Stimulated activated CD4-positive, alpha-beta T cell treated with anti-CD3 and anti-CD28 coated beads, Interleukin-12 subunit alpha, Interleukin-12 subunit beta, amount 100 ng/mL, for 4 hours (primary cell): ENCODE measurements around the gene SEC23A.
"Not testable (repeated sequence)": the region's sequence is repeated elsewhere in the genome, so short reads cannot be mapped to it uniquely, and the experiment has no call there.

Experiments used
- DNase-seq: peaks from one replicate; pipeline ENCODE4 v3.0.0-alpha.2; 2020

SEC23A gene

DNA sequence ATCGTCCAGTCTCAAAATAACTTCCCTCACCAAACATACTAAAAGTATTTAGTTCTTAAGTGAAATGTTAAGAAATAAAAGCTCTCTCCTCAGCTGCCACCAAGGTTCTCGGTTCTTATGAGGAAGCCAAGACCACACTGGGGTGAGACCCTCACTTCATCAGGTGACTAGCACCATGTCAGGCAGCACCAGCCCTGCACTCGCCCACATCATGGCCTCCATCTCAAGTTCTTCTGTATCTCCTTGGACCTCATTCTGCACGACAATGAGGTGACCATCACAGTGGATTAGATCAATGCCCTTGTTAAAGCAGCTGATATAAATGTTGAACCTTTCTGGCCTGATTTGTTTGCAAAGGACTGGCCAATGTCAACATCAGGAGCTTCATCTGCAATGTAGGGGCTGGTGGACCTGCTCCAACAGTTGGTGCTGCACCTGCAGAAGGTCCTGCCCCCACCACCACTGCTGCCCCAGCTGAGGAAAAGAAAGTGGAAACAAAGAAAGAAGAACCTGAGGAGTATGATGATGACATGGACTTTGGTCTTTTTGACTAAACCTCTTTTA lies 12.4 kb downstream of the SEC23A start:
- no peak for DNase-seq

DNA sequence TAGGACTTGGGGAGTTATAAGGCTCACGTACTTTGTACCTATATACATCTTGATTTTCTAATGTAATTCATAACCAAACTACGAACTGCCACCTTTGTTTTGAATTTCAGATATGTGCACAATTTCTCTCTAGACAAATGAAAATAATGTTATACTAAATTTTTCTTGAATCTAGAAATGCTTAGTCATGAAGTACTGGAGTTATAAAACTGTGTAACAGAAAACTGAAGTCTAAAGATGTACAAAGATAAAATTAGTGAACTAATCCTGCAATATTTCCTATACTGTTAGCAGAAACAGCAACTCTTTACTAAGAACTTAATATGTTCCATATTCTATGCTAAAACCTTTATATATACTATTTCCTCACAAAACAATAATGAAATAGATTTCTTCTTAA lies 15.5 kb downstream of the SEC23A start:
- DNase-seq = no peak

DNA sequence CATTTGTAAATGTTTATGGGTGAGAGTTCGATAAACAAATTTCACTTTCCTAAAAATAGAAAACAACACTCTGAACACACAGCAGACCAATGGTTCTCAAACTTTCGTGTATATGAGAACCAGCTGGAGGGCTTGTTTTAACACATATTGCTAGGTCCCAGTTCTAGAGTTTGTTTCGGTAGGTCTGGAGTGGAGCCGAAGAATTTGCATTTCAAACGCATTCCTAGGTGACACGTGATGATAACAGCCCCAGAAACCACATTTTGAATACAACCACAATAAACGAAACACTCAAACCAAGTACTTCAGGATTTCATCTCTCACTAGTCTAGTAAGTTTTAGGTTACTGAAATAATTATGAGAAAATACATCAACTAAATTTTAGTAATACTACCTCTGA lies 17.1 kb downstream of the SEC23A start:
- DNase-seq = no peak

DNA sequence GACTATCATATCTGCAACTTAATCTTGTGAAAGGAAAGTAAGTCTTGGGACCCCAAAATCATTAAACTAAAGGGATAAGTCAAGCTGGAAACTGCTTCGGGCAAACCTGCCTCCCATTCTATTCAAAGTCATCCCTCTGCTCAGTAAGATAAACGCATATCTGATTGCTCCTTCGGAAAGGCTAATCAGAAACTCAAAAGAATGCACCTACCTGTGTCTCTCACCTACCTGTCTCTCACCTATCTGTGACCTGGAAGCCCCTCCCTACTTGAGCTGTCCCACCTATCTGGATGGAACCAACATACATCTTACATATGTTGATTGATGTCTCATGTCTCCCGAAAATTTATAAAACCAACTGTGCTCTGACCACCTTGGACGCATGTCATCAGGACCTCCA lies 19.9 kb downstream of the SEC23A start:
- no peak for DNase-seq

- DNase-seq = no peak
These were observed 22.1 kb downstream of the SEC23A start for GRCh38 chr14:39080886-39081285.

GRCh38 chr14:39071096-39071495 lies 31.9 kb downstream of the SEC23A start:
- no peak for DNase-seq

DNA sequence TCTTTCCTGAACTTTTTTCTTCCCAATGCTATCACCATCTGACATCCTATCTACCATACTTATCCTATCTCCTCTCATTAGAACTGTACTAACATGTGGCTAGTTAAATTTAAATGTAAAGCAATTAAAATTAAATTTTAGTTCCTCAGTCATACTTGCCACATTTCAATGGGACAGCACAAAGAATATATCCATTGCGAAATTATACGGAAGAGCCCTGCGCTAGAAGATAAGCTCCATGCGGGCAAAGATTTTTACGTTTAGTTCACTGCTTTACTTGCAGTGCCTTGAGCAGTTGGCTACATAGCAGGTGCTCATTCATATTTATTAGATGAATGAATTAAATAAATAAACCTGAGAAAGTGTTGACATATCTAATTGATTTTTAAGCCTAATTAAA lies 33.1 kb downstream of the SEC23A start:
- no peak for DNase-seq

GRCh38 chr14:39069169-39069805 lies 33.7 kb downstream of the SEC23A start:
- not testable (repeated sequence) for DNase-seq

DNA sequence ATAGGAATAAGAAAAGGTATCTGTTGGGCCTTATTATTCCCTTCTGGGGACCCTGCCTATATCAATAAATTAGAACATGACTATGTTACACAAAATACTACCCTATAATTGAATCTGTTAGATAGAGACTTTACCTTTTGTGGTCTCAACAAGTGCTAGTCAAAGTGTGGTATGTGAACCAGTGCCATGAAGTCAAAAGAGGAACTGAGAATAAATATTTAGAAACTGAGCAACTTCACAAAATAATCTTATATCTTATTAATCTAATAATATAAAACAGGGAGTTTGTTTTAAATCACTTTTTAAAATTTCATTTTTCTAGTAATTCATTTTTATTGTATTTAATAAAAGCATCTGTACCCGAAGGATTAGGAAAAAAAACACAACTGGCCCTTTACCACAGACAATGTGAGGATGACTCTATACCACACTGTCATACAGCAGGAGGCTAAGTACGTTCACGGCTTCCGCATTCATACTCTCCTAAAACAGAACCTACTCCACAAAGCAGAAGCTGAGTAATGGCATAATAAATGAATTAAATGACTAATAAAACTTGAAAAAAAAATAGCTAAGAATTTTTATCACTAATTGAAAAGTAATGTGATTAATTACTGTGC lies 42.1 kb downstream of the SEC23A start:
- no peak for DNase-seq

DNA sequence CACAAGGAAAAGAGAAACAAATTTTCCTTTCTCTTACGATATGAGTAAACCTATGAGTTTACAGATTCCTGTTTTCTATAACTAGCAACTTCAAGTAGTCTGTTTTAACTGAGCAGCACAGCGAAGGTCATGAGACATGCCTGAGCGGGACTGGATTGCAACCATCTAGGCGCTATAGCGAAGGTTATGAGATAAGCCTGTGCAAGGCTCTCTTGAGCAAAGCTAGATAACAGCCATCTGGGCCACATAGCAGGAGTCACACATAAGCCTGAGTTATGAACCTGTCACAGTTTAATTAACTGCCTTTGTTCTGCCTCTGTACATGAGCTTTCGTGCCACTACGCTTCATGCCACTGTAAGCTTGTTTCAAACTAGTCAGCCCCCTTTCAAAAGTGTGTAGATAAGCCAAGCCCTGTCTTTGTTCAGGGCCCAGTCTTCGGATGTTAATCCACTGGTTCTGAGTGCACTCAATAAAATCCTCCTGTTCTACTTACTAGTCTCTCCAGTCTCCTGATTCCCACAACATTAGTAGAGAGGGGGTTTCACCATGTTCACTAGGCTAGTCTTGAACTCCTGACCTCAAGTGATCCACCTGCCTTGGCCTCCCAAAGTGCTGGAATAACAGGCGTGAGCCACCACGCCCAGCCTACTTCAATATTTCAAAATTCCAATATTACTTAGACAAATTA lies 47.1 kb downstream of the SEC23A start:
- no peak for DNase-seq

DNA sequence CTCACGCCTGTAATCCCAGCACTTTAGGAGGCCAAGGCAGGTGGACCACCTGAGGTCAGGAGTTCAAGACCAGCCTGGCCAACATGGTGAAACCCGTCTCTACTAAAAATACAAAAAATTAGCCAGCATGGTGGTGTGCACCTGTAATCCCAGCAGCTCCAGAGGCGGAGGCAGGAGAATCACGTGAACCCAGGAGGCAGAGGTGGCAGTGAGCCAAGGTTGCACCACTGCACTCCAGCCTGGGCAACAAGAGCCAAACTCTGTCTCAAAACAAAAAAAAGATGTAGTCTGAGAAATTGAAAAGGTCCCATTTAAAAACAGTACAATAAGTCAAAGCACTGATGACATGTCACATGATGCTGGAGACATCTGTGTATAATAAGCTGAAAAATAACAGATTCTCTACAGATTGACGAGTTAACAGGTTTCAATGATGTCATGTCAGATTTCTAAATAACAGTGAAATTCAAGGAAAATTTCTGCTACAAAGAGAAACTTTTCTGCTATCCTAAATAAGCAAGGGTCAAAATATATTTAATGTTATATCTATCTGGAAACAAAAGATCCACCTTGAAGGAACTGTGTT lies 50.1 kb downstream of the SEC23A start:
- not testable (repeated sequence) for DNase-seq

DNA sequence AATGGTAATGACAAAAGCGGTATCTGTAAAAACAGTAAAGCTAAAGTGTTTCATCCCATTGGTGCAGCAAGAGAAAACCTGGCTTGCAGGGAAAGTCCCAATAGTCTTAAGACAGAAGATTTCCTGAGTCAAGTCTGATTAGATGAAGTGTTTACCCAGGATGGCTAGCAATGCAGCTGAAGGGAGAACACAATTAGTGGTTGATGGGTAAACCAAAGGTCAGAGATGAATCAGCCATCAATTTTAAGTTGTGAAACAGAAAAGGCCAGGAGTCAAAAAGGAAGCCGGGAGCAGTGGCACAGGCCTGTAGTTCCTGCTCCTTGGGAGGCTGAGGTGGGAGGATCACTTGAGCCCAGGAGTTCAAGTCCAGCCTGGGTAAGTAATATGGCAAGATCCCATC lies 52.6 kb downstream of the SEC23A start:
- DNase-seq = no peak

DNA sequence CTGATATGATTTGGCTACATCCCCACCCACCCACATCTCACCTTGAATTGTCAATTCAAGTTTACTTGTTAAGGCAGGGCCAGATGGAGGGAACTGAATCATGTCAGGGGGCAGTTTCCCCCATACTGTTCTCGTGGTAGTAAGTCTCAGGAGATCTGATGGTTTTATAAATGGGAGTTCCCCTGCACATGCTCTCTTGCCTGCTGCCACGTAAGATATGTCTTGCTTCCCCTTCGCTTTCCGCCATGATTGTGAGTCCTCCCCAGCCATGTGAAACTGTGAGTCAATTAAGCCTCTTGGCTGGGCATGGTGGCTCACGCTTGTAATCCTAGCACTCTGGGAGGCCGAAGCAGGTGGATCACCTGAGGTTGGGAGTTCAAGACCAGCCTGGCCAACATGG lies 57.1 kb downstream of the SEC23A start:
- DNase-seq = not testable (repeated sequence)

DNA sequence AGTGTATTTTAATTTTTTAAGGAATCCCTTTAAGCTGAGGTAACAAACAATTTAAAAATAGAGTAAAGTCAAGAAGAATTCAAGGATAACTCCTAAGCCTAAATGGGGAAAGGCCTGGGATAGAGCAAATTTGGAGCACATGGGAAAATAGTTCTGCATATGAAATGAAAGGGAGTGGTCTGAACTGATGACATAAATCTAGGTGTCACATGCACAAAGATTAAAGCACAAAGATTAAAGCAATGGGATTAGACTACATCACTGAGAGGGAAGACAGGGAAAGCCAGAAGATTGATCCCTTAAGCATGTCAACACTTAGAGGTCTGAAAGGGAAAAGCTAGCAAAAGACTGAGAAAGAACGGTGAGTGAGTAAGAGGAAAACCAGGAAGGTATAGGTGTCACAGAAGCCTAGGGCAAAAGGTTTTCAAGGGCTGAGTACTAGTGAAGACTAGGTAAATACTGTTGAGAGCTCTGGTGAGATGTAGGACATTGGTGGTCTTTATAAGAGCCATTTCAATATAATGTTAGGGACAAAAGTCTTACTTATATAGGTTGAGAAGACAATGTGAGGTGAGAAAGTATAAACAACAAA lies 59.6 kb downstream of the SEC23A start:
- no peak for DNase-seq

DNA sequence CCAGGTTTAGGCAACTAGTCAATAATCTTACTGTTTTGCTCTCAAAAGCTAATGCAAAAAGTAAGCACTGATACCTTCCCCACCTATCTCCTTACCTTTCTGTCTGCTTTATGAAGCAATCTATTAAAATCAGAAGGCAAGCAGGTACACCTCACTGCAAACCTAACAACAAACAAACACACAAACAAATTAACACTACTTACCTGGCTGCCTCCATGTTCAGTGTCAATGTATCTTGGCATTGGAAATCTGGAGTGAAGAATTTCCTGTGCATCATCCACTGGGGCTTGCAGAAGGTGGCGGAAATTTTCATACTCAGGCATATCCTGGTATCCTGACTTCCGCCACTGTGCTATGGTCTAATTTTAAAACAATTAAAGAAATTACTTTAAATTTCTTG lies 62.5 kb downstream of the SEC23A start:
- DNase-seq = no peak

DNA sequence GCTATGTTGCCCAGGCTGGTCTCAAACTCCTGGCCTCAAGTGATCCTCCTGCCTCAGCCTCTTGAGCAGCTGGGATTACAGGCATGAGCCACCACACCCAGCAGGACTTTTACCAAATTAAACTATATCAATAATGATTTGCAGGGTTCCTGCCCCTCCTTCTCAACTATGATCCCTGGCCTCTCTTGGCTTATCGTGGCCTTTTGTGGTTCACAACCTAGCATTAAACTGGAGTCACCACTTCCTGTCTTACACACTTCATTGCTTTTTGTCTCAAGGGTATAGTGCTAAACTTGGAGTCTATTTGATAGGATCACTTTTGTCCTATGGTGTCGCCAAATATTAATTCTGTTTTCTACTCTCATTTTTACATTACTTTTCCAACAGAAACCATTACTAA lies 64.5 kb downstream of the SEC23A start:
- no peak for DNase-seq

GRCh38 chr14:39036760-39037159 lies 66.3 kb downstream of the SEC23A start:
- no peak for DNase-seq

DNA sequence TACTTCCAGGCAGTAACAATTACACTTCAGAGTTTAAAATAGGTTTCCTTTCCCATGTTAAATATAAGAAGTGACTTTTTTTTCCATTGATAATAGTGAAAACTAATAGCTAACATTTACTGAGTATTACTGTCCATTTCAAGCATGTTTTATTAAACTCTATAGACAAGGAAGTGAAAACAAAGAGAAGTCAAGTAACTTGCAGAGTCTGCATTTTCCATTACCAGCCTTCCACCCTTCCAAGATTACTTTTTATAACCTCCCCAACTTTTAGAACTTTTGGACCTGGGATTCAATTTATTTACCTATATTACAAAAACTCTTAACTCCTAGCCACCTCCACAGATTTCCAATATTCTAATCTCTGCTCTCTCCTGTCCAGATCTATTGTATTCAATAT lies 67.7 kb downstream of the SEC23A start:
- DNase-seq = no peak

- no peak for DNase-seq
These were observed 68.3 kb downstream of the SEC23A start for GRCh38 chr14:39034481-39035296.

DNA sequence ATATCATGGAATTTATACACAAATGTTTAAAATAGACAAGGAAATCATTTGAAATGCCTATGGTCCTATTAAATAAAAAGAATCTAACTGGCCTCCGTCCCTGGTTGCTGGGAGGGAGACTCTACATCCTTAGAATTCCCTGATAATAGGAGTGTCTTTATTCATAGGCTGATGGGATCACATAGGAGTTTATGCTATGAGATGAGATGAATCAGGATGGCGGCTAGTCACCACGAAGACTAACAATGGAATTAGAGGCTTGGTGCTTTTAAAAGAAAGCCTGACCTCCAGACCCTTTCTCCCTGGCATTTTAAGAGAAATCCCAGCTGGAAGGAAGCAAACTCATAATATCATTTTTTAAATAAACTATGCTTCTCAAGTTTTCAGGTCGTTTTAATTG lies 69.7 kb downstream of the SEC23A start:
- no peak for DNase-seq

DNA sequence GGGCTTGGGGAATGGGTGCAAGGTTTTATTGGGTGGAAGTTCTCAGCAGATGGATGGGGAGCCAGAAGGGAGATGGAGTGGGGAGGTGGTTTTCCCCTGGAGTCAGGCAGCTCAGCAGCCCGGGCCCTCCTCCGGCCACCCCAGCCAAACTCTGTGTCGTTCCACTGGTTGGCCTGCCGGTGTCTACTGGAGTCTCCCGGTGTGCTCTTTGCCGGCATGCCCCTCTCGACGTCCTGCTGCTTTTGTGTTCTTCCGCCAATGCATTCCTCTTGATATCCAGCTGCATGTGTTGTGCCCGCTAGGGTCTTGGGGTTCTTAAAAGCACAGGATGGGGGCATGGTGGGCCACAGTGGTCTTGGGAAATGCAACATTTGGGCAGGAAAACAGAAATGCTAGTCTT lies 72.8 kb downstream of the SEC23A start:
- DNase-seq = no peak

DNA sequence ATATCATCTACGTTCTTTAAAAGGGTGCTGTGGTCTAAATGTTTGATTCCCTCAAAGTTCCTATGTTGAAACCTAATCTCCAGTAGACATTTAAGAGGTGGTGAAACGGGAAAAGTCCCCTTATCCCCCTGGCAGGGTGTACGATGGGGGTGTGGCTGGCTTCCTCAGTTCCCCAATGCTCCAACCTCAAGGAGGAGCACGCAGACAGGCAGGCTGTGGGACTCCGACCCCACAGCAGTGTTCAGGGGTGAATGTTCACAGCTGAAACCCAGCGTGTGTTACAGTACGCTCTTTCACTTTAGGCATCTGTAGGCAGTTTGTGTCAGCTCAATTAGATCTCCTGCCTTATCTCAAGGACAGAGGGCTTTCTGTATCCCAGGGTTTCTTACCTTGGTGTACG lies 73.2 kb downstream of the SEC23A start:
- no peak for DNase-seq

- DNase-seq = no peak
These were observed 74.4 kb downstream of the SEC23A start for GRCh38 chr14:39028620-39029019.
